Measurements from ENCODE around the gene ECHS1. TPM values are rescaled to one million over a fixed set of nuclear protein-coding genes. Genes with fewer than 3 reads are reported as not detected.

ECHS1 gene
- total RNA-seq, 1 donor: 56.1 TPM

DNA sequence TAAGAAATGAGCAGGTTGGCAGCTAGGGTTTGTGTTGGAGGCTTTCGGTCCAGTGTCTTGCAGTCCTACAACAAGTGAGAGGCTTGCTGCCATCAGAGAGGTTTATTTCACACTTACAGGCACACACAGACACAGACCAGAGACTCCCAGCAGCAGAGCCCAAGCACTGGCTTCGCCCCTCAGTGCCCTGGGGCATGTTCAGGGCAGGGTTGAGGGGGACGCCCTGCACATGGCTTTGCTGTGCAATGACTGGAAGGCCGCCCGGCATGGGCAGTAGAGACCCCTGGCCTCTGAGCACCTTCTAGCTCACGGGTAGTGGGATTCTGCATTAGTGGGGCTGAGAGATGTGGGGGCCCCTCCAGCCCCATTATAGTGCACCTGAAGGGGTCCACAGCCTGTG lies 47.4 kb upstream of the ECHS1 start:
- H3K27ac ChIP-seq (ENCODE audit: low read depth, low read length): no peak overlapping the region
- no peak overlapping the region for H3K4me3 ChIP-seq (ENCODE audit: insufficient read depth, low read length)
- peak; percentile 66 for DNase-seq (ENCODE audit: insufficient read length, low spot score, missing footprints)
- no peak overlapping the region for H3K4me2 ChIP-seq (ENCODE audit: insufficient read depth, low read length)
- no peaks in the 10 kb centered on the region for H3K9me3 ChIP-seq (ENCODE audit: low read depth, low read length)
- peaks cover 2% of the 10 kb centered on the region for H3K79me2 ChIP-seq (ENCODE audit: insufficient read depth, low read length)
- peaks cover 23% of the 10 kb centered on the region for H4K20me1 ChIP-seq (ENCODE audit: insufficient read depth, low read length)
- TF ChIP-seq, protein P1, sequence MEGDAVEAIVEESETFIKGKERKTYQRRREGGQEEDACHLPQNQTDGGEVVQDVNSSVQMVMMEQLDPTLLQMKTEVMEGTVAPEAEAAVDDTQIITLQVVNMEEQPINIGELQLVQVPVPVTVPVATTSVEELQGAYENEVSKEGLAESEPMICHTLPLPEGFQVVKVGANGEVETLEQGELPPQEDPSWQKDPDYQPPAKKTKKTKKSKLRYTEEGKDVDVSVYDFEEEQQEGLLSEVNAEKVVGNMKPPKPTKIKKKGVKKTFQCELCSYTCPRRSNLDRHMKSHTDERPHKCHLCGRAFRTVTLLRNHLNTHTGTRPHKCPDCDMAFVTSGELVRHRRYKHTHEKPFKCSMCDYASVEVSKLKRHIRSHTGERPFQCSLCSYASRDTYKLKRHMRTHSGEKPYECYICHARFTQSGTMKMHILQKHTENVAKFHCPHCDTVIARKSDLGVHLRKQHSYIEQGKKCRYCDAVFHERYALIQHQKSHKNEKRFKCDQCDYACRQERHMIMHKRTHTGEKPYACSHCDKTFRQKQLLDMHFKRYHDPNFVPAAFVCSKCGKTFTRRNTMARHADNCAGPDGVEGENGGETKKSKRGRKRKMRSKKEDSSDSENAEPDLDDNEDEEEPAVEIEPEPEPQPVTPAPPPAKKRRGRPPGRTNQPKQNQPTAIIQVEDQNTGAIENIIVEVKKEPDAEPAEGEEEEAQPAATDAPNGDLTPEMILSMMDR (IDR thresholded peaks at IDR 0.05; ENCODE audit: extremely low read depth, low read depth, low read length): no peak
- H3K36me3 ChIP-seq (ENCODE audit: insufficient read depth, low read length): peaks cover 10% of the 10 kb centered on the region
- no peaks in the 10 kb centered on the region for H3K4me1 ChIP-seq (ENCODE audit: insufficient read depth, low read length)
- H2AFZ ChIP-seq (ENCODE audit: low read length): no peak overlapping the region
- peaks cover 11% of the 10 kb centered on the region for H3K27me3 ChIP-seq (ENCODE audit: insufficient read depth, low read length)

DNA sequence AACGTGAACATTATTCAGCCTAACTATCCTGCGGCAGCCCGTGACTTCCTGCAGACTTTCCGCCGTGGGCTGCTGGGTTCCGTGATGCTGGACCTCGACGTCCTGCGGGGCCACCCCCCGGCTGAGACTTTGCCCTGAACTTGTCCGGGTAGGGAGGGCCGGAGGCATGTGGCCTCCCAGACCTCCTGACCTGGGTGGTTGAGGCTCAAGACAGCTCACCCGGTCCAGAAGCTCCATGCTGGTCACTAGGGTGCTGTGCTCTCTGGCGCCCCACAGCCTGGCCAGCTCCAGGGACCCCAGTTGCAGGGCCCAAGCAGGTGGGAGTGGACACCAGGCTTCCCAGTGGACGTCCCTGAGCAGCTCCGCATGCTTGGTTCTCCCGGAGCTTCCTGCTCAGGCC lies 46.9 kb upstream of the ECHS1 start:
- Histone ChIP-seq H3K4me2 (ENCODE audit: insufficient read depth, low read length) (no peak overlapping the region), H3K9me3 (ENCODE audit: low read depth, low read length) (no peaks in the 10 kb centered on the region), H3K4me1 (ENCODE audit: insufficient read depth, low read length) (no peaks in the 10 kb centered on the region), H3K36me3 (ENCODE audit: insufficient read depth, low read length) (peaks cover 14% of the 10 kb centered on the region), H3K27ac (ENCODE audit: low read depth, low read length) (no peak overlapping the region), H3K4me3 (ENCODE audit: insufficient read depth, low read length) (no peak overlapping the region), H3K27me3 (ENCODE audit: insufficient read depth, low read length) (peaks cover 11% of the 10 kb centered on the region), H2AFZ (ENCODE audit: low read length) (no peak overlapping the region), H3K79me2 (ENCODE audit: insufficient read depth, low read length) (peaks cover 7% of the 10 kb centered on the region), H4K20me1 (ENCODE audit: insufficient read depth, low read length) (peaks cover 23% of the 10 kb centered on the region)
- no peak for DNase-seq (ENCODE audit: insufficient read length, low spot score, missing footprints)
- TF ChIP-seq, protein P1 (IDR thresholded peaks at IDR 0.05; ENCODE audit: extremely low read depth, low read depth, low read length): no peak

DNA sequence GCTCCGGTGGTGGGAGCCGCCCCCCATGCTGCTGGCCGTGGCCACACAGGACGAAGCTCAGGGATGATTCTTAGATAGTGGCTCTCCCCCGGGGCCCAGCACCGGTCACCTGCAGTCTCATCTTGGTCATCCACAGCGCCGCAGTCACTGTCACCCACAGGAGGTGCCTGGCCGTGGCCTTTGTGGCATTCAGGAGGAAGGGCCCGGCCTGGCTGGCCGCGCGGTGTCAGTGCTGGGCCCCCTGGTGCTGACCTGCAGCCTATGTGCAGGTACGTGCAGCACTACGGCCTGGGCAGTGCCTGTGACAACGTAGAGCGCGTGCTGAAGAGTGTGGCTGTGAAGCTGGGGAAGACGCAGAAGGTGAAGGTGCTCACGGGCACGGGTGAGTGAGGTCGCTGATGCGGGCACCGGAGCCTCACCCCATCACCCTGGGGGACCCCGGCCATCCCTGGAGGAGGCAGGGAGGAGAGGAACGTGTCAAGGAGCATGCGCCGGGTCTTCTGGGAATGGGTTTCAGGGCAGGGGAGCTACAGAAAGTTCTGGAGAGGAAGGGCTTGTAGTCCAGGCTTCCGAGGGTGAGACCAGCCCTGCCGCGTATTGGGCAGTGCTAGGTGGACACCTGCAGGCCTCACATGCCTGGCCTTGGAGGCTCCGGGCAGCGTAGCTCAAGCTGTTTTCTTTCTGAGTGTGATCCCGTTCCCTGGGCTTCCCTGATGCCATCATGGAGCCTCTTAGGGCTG lies 46.2 kb upstream of the ECHS1 start:
- peak; percentile 86 for DNase-seq (ENCODE audit: insufficient read length, low spot score, missing footprints)
- no peak overlapping the region for H2AFZ ChIP-seq (ENCODE audit: low read length)
- no peak overlapping the region for H3K4me3 ChIP-seq (ENCODE audit: insufficient read depth, low read length)
- H3K4me1 ChIP-seq (ENCODE audit: insufficient read depth, low read length): no peaks in the 10 kb centered on the region
- TF ChIP-seq, protein P1 (IDR thresholded peaks at IDR 0.05; ENCODE audit: extremely low read depth, low read depth, low read length): no peak
- H3K27ac ChIP-seq (ENCODE audit: low read depth, low read length): no peak overlapping the region
- peaks cover 23% of the 10 kb centered on the region for H4K20me1 ChIP-seq (ENCODE audit: insufficient read depth, low read length)
- peaks cover 14% of the 10 kb centered on the region for H3K36me3 ChIP-seq (ENCODE audit: insufficient read depth, low read length)
- peaks cover 11% of the 10 kb centered on the region for H3K27me3 ChIP-seq (ENCODE audit: insufficient read depth, low read length)
- peaks cover 7% of the 10 kb centered on the region for H3K79me2 ChIP-seq (ENCODE audit: insufficient read depth, low read length)
- no peak overlapping the region for H3K4me2 ChIP-seq (ENCODE audit: insufficient read depth, low read length)
- no peaks in the 10 kb centered on the region for H3K9me3 ChIP-seq (ENCODE audit: low read depth, low read length)

DNA sequence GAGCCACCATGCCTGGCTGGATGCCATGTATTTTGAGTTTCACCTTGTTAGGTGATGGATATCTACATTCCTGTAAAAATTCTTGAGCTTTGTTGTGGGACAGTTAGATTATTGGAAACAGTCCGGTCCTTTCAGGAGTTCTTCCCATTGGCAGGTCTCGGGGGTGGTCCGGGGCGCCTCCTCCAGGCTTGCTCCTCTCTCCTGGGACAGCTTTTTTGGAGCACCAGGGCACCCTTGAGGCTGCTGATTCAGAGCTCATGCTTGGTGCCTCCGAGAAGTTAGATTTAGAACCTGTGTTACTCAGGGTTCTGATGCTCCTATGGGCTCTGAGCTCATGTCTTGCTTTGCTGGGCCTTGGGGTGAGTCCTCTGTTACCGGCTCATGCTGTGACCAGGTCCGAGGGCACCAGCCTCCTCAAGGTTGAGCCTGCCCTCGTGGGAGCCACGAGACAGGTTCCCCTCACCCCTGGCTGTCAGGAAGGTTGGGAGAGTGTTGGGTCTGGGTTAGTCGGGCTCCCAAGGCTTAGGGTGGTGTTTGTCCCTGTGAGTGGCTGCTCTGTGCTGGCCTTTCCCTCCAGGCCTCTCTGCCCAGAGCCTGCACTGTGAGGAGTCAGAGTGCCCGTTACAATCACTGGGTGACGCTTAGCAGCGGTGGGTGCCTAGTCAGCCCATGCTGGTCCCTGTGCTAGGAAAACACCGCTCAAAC lies 45.3 kb upstream of the ECHS1 start:
- Histone ChIP-seq H3K79me2 (ENCODE audit: insufficient read depth, low read length) (peaks cover 7% of the 10 kb centered on the region), H3K9me3 (ENCODE audit: low read depth, low read length) (no peaks in the 10 kb centered on the region), H2AFZ (ENCODE audit: low read length) (no peak overlapping the region), H3K27ac (ENCODE audit: low read depth, low read length) (no peak overlapping the region), H4K20me1 (ENCODE audit: insufficient read depth, low read length) (peaks cover 23% of the 10 kb centered on the region), H3K4me3 (ENCODE audit: insufficient read depth, low read length) (no peak overlapping the region), H3K4me2 (ENCODE audit: insufficient read depth, low read length) (no peak overlapping the region), H3K4me1 (ENCODE audit: insufficient read depth, low read length) (no peaks in the 10 kb centered on the region), H3K27me3 (ENCODE audit: insufficient read depth, low read length) (peaks cover 11% of the 10 kb centered on the region), H3K36me3 (ENCODE audit: insufficient read depth, low read length) (peaks cover 14% of the 10 kb centered on the region)
- TF ChIP-seq, protein P1 (IDR thresholded peaks at IDR 0.05; ENCODE audit: extremely low read depth, low read depth, low read length): no peak
- DNase-seq (ENCODE audit: insufficient read length, low spot score, missing footprints): peak; percentile 64
